CD1c-positive myeloid dendritic cell (primary cell): Measurements from ENCODE around the gene RASSF6.
"Not testable (repeated sequence)": the region's sequence is repeated elsewhere in the genome, so short reads cannot be mapped to it uniquely, and the experiment has no call there.

Experiments used
- DNase-seq: peaks from one replicate; pipeline ENCODE4 v3.0.0-alpha.2; 2016; ENCODE audit errors: extremely low spot score

Gene RASSF6, protein sequence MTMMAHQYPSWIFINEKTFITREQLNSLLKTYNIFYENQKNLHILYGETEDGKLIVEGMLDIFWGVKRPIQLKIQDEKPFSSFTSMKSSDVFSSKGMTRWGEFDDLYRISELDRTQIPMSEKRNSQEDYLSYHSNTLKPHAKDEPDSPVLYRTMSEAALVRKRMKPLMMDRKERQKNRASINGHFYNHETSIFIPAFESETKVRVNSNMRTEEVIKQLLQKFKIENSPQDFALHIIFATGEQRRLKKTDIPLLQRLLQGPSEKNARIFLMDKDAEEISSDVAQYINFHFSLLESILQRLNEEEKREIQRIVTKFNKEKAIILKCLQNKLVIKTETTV

DNA sequence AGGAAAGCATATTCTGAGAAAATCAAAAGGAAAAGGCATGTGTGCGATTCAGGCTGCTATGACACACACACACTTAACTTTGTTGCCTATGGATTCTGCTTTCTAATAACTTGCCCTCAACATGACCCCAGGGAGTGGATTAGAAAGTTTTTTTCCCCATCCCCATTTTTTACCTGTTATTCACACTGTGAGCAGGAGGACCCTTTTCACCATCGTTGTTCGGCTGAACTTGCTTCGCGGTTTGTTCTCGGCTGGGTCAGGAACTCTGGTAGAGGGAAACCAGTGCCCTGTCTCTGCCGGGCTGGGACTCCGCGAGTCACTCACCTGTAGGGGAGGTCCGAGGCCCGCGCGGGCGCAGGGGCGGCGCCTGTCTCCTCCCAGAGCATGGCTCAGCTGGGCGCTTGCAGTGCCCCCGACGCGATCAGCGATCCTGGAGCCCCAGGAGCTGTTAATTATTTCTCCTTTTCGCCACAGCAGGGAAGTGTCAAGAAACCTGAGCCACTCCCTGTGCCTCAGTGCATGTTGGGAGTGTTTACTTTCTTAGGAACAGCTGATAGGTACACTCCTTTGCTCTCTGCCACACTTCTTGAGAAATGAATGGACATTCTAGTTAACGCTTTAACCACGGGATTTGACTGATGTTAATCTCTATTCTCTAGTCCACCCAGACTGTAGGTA is at the start of gene RASSF6:
TSS of gene RASSF6 (minus strand) at position 322 of the 678 bp plus-strand sequence. CDS start 8,641 bp downstream, outside the sequence.
- DNase-seq, result no peak

DNA sequence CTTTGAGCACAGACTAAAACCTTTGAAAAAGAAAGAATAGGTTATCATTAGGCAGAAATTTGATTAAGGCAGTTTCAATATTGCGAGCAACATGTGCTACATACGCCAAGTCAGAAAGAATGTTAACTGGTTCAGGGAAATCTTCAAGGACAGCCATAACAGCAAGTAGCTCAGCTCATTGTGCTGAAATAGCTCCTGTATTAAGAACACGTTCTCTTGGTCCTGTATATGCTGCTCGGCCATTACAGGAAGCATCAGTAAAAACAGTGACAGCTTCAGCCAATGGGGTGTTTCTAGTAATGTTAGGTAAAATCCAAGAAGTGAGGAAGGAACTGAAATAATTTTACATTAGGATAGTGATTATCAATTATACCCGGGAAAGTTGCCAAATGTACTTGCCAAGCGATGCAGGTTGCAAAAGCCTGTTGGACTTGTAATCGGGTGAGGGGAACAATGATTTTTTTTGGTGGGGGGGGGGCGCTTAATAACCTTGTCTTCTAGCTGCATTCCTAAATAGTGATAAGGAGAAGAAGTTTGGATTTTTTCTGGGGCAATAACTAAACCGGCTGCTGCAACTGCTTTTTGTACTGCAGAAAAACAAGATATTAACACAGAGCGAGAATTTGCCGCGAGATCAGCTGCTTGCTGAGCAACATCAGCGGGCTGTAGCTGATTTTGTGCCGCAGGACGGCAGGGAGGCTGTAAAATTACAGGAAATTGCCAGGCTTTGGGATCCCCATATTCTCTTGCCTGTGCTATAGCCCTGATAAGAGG is 49.4 kb upstream of the RASSF6 start:
- no peak for DNase-seq

DNA sequence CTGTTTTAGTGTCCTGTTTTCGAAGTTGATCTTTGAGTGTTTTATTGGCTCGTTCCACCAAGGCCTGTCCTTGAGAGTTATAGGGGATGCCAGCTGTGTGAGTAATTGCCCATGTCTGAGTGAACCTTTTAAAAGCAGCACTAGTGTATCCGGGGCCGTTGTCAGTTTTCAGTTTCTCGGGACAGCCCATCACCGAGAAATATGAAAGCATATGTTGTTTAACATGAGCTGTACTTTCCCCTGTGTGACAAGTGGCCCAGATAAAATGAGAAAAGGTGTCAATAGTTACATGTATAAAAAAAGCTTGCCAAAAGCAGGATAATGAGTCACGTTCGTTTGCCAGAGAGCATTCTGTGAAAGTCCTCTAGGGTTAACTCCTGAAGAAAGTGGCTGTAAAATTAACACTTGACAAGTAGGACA is 48.6 kb upstream of the RASSF6 start:
- no peak for DNase-seq

DNA sequence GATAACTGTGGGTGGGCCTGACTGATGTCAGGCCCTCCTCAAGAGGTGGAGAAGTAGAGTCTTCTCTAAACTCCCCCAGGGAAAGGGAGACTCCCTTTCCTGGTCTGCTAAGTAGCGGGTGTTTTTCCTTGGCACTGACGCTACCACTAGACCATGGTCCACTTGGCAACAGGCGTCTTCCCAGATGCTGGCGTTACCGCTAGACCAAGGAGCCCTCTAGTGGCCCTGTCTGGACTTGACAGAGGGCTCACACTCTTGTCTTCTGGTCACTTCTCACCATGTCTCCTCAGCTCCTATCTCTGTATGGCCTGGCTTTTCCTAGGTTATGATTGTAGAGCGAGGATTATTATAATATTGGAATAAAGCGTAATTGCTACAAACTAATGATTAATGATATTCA is 45.7 kb upstream of the RASSF6 start:
- DNase-seq, result not testable (repeated sequence)

GRCh38 chr4:73664470-73664869 is 44.2 kb upstream of the RASSF6 start:
- DNase-seq, result no peak

DNA sequence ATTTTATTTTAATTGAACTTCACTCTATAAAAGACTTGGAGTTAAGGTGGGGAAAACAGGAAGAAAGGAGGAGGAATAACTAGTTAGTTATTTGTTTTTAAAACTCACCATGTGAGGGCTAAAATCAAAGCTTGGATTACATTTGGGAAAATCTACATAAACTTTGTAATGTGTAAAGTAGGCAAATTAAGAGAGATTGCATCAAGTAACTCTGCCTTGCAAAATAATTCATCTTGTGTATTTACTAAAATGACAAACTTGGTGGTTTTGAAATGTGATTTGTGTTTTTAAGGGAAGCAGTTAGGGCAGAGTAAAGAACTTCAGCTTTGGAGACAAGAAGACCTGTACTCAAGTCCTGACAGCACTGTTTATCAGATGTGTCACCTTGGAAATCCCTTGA is 43.3 kb upstream of the RASSF6 start:
- no peak for DNase-seq

DNA sequence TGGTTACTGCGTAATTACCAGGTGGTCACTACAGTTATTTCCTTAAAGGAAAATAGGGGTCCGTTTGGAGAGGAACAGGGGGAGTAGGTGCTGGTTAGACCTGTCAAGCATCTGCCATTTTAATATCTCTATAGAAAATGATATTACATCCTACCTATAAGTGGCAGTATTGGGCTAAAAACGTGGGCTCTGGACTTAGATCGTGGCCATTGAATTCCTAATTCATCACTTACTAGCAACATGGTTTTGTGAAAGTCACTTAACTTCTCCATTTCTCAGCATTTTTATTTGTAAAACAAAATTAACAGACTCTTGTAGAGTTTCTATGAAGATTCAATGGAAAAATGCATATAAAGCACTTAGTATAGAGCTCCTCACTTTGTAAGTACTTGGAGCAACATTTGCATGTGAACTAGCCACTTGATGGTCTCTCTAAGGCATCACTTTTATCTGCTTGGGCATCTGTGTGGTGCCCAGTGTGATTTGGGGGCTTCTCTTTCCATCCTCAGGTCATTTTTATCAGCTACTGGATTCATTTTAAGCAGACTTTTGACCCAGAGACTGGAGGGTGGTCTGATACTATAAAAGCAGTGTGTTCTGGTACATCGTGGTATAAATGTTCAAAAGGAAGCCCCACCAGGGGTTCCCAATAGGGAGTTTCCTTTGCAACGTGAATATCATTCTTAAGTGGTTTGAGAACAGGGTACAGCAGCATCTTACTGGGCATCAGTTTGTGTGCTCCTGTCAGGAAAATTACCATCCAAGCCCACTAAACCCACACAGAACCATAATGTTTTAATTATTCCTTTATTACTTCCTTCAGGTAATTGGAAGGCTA is 42.7 kb upstream of the RASSF6 start:
- DNase-seq, result peak; percentile 59

GRCh38 chr4:73661646-73662119 is 41.4 kb upstream of the RASSF6 start:
- DNase-seq, result peak; percentile 62

GRCh38 chr4:73660808-73661207 is 40.6 kb upstream of the RASSF6 start:
- DNase-seq, result no peak

GRCh38 chr4:73653695-73654106 is 33.5 kb upstream of the RASSF6 start:
- peak; percentile 48 for DNase-seq

- no peak for DNase-seq
Measured at GRCh38 chr4:73650250-73650649, 30.0 kb upstream of the RASSF6 start.

- no peak for DNase-seq
Measured at GRCh38 chr4:73648478-73648877, 28.2 kb upstream of the RASSF6 start.

GRCh38 chr4:73646117-73646516 is 25.9 kb upstream of the RASSF6 start:
- DNase-seq, result no peak

DNA sequence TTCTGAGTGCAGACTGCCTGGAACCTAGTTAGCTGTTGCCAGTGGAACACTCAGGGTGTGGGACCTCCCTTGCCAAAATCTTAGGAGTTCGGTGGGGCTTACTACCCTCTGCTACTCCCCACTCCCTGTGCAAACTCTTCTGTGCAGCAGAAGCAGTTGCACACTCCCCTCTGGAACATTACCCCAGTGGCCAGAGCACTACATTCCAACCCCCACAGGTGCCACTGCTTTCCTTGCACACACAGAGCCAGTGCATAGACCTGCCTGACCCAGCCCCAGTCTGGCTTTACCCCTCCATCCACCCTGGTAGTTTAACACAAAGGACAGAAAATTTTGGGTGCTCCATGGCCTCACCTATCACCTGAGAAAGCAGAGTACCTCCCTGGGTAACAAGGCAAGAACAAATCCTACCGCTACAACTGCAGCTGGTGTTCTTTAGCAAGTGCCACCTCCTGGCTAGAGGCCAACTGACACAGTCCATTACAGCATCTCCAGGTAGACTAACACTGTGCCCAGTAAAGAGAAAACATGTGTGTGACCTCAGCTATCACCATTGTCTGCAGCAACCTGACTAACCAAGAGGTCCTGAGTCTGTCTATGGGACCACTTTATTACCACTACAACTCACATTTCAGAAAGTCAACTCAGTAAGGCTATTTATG is 11.5 kb upstream of the RASSF6 start:
- no peak for DNase-seq

DNA sequence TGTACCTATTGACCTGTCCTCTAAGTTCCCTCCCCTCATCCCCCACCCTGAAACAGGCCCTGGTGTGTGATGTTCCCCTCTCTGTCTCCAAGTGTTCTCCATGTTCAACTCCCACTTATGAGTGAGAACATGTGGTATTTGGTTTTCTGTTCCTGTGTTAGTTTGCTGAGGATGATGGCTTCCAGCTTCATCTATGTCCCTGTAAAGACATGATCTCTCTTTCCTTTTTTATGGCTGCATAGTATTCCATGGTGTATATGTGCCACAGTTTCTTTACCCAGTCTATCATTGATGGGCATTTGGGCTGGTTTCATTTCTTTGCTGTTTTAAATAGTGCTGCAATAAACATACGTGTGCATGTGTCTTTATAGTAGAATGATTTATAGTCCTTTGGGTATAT is 8.6 kb upstream of the RASSF6 start:
- not testable (repeated sequence) for DNase-seq

GRCh38 chr4:73621357-73621756 is 1.1 kb upstream of the RASSF6 start:
- no peak for DNase-seq

DNA sequence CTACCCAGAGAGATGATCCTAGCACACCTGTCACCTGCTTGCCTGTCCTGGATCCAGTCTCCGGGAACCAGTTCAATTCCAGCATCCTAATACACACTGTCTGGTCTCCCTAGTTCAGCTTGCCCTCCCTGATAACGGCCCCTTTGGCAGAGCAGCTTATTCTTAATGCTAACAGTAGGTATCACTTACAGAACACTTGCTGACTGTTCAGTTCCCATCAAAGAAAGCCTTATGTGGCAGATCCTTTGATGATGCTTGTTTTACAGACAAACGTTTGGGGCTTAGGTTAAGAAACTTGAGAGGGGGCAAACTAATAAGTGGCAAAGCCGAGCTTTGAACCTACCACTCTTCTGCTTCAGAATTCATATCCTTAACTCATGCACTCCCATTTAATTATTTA is 890 bp downstream of the RASSF6 start:
- no peak for DNase-seq

- no peak for DNase-seq
Measured at GRCh38 chr4:73617256-73617655, 3.0 kb downstream of the RASSF6 start.

DNA sequence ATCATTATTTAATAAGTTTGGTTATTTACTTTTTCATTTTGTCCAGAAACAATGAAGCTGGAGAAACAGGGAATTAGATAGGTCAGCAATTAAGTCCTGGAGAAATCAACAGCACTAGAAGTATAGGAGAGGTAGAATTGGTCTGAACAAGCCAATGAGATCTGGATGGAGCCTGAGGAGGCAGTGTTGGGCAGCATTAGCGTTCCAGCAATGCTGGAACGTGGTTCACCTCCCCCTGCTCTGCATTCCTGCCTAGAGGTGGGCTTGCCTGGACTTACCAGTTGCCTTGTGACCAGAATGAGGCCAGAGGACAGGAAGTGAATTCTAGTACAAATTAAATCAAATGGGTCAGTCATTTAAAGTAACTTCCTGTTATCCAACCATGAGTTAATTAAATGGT is 4.6 kb downstream of the RASSF6 start:
- DNase-seq, result no peak

DNA sequence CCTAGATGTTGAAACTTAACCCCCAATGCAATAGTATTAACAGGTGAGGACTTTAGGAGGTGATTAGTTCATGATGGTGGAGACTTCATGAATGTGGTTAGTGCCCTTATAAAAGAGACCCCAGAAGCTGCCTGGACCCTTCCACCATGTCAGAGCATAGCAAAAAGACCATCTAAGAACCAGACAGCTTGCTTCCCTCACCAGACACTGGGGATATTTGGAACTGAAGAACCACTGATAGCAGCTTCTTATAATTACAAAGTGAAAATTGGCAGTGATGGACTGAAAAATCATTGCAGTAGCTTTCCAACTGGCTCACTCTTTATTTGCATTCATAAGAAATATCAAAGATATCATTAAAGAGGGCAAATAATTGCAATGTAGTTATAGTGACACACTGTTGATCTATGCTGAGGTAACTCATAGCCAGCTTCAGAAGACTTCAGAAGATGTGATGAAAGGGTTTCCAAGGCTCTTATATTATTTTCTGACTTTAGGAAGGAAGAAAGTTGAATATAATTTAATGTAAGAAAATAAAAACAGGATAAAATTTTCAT is 5.8 kb downstream of the RASSF6 start:
- no peak for DNase-seq

DNA sequence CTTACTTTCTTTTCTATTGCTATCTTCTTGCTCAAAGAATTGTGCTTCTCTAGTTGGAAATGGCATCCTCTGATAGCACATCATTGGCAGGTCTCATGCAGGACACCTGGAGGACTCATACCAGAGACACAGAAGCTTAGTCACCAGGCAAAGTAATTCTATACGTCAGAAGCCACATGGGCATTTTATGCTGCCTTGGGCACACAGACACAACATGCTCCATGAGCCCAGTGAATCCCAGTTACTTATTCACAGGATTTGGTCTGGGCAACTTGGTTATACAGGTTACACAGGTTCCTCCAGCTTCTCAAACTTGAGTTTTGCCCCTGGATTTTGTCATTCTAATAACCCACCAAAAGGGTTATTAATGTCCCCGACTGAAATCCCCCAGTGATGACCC is 7.1 kb downstream of the RASSF6 start:
- no peak for DNase-seq
